Heart left ventricle (tissue), 16 donors: ENCODE data around the gene GATC. TPM values are rescaled to one million over a fixed set of nuclear protein-coding genes. Genes with fewer than 3 reads are reported as not detected.
A peak's percentile ranks its signal among the peaks of the same experiment; 100 is the strongest.

Source experiments
- ATAC-seq, 4 donors: fragments of 200-7000 bp; cut with Tn5 transposase; one replicate each; pipeline ENCODE4 v1.9.1; 2020 to 2022; ENCODE audit warnings: moderate library complexity in 4 of 4, mild to moderate bottlenecking in 3 of 4, moderate number of reproducible peaks in 1 of 4
- DNase-seq, 5 donors: peaks; one replicate each; pipeline ENCODE4 v3.0.0-alpha.2; 2020
- H3K27ac ChIP-seq, 12 donors: fragments of 200-600 bp; sonication (generic) in 4 of 12; one replicate each; pipeline versions ENCODE4 v1.5.0 to v1.8.0; 2016 to 2022; ENCODE audit warnings: mild to moderate bottlenecking in 2 of 12
- H3K27me3 ChIP-seq, 9 donors: fragments of 200-600 bp; sonication (generic) in 2 of 9; one replicate each; pipeline versions ENCODE4 v1.5.1 to v1.8.0; 2016 to 2022; ENCODE audit warnings: mild to moderate bottlenecking in 3 of 9
- H3K36me3 ChIP-seq, 9 donors: fragments of 200-600 bp; sonication (generic) in 2 of 9; one replicate each; pipeline versions ENCODE4 v1.5.0 to v1.8.0; 2018 to 2022; ENCODE audit warnings: mild to moderate bottlenecking in 2 of 9
- H3K4me1 ChIP-seq, 12 donors: fragments of 200-600 bp; sonication (generic) in 4 of 12; one replicate each; pipeline versions ENCODE4 v1.5.0 to v1.8.0; 2016 to 2022; ENCODE audit warnings: mild to moderate bottlenecking in 3 of 12
- H3K4me3 ChIP-seq, 12 donors: fragments of 200-600 bp; sonication (generic) in 4 of 12; one replicate each; pipeline versions ENCODE4 v1.5.0 to v1.8.0; 2017 to 2022; ENCODE audit warnings: mild to moderate bottlenecking in 9 of 12, moderate library complexity in 4 of 12
- H3K9me3 ChIP-seq, 12 donors: fragments of 200-600 bp; sonication (generic) in 4 of 12; one replicate each; pipeline versions ENCODE4 v1.5.0 to v1.8.0; 2016 to 2022; ENCODE audit warnings: mild to moderate bottlenecking in 1 of 12
- POLR2A ChIP-seq, 2 donors: fragments of 450-650 bp; IDR thresholded peaks; one replicate each; pipeline ENCODE4 v1.6.1; 2017; ENCODE audit warnings: antibody characterized with exemption in 2 of 2, mild to moderate bottlenecking in 2 of 2, moderate library complexity in 2 of 2
- WGBS, 4 donors: extraction: QIAGEN DNeasy Blood & Tissue Kit in 2 of 4; methylation state at CpG; one replicate each; pipeline versions ENCODE4 v1.1.5 to v1.1.7; 2013 to 2018; 5-methylcytosine and 5-hydroxymethylcytosine counted together
- intact Hi-C, 10 donors: fragments of 100-400 bp; cut with DNase I; formaldehyde crosslinking; loops; one replicate each; pipeline versions ENCODE4 v1.11.1 to v1.14.2; 2022
- long read RNA-seq, 3 donors: library from polyadenylated mRNA; unstranded; transcript quantifications; one replicate each; pipeline ENCODE4 v2.0.0, GENCODE V29; 2020 to 2021
- polyA plus RNA-seq, 2 donors: library from polyadenylated mRNA; stranded (reverse); fragments of 200-250 nt; gene quantifications; one replicate each; pipeline ENCODE4 v1.2.3, GENCODE V29; 2013
- total RNA-seq, 9 donors: library from RNA; depleted of rRNA in 2 of 9; stranded (reverse); fragments of >200 nt in 2 of 9; fragmentation: NEBNext Ultra II Directional in 3 of 9; extraction: Animal tissue kit (Norgen Biotek cat#: 25700) in 3 of 9; gene quantifications; one replicate each; pipeline versions ENCODE4 v1.1.0 to v1.2.4, GENCODE V29; 2016 to 2023
- TF ChIP-seq, protein P1 (sequence below), 12 donors: fragments of 200-600 bp; sonication (generic) in 4 of 12; IDR thresholded peaks; one replicate each; pipeline versions ENCODE4 v1.5.0 to v1.8.0; 2018 to 2022; ENCODE audit warnings: antibody characterized with exemption in 12 of 12, mild to moderate bottlenecking in 5 of 12
- donor health status: ischemic (EF 13 %, LVEDD 7.1; RV severe dilation, severe dysfunction).
- donor health status: healthy with polysubstance abuse.
- donor health status: DM: no; HTN: yes; CAD: no.
- donor health status: DM: no; HTN: no; CAD: no.
- donor health status: ischemic (EF 25% LVEDD 6.9; RV normal size, moderate dysfunction).
- donor health status: ischemic (EF 25% LVEDD 5.7; RV mildly dilated, moderate dysfunction).
- donor health status: healthy.
- donor health status: DM: yes; HTN: yes; CAD: no.
- donor health status: ischemic (EF 35%, LVEDD 5.7; RV mildly dilated, moderate dysfunction).
- donor health status: nonischemic (EF 11% LVEDD 7.7; RV severe dilation, severe dysfunction).
- donor health status: DM: yes; HTN: yes; CAD: no.
- donor health status: PGD.
- donor health status: ischemic (EF 29% LVEDD 5.4; RV normal size, mild dysfunction).
- donor health status: nonischemic (EF 23%, LVEDD 6.1; RV moderate dilation, normal function).

GATC gene
- total RNA-seq = 10 to 100 TPM in 7 of 9 donors, 1 to 10 TPM in 2; 8.5 to 18.0 (median 11.8) TPM
- 10 to 100 TPM in 1 of 2 donors, 1 to 10 TPM in 1; 5.4 to 11.5 TPM for polyA plus RNA-seq
- long read RNA-seq, donor 1, partial matches to known transcripts = 0 of 4 reads
- long read RNA-seq, donor 1, other reads (novel, unspliced or antisense) = 4 of 4 reads
- long read RNA-seq, donor 2, partial matches to known transcripts = 0 of 5 reads
- long read RNA-seq, donor 2, other reads (novel, unspliced or antisense) = 4 of 5 reads
- long read RNA-seq, donor 3, full-length matches to known transcripts = 7 of 12 reads
- long read RNA-seq, donor 3, partial matches to known transcripts = 0 of 12 reads
- long read RNA-seq, donor 3, other reads (novel, unspliced or antisense) = 5 of 12 reads

DNA sequence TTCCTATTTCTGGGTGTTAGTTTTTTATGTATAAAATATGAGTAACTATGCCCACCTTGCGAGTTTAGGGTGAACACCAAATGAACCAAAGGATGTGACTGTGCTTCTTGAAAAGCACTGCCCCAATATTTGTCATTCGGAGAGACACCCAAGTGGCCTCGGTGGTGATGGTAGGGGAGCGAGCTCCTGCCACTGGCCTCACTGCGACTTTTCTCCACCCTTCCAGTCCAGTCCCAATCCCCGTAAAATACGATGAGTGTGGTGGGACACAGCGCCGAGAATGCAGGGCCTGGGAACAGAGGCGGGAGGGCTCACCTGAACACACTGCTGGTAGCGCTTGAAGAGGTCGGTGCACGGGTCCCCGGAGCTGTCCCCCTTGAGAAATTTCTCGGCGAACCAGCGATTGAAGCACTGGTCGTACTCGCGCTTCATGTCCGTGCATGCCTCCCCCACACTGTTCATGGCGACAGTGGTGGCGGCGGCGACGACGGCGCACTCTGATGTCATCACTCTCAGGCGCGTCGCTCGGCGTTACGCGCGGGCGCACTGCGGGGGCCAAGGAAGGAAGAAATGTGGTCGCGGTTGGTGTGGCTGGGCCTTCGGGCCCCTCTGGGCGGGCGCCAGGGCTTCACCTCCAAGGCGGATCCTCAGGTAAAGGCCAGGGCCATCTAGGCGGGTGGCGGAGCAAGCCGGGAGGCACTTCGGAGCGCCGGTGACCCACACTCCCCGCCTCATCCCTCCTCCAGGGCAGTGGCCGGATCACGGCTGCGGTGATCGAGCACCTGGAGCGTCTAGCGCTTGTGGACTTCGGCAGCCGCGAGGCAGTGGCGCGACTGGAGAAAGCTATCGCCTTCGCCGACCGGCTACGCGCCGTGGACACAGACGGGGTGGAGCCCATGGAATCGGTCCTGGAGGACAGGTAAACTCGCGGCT, at the start of gene GATC, which contains the start of gene TRIAP1:
GATC (plus strand) TSS at position 534 of the 933 bp plus-strand sequence; CDS start at position 571, 37 bp downstream.
TRIAP1 (minus strand) TSS at position 474 of the 933 bp plus-strand sequence; CDS start at position 462, 12 bp downstream.
- peak within 1 kb of the TSS; percentile 63 to 93 (median 88) for H3K27ac ChIP-seq
- H3K4me3 ChIP-seq = peak within 1 kb of the TSS; percentile 65 to 100 (median 94)
- H3K9me3 ChIP-seq = no peaks in the 10 kb centered on the region
- H3K4me1 ChIP-seq = peaks cover 11 to 35% (median 22%) of the 10 kb centered on the region in 12 donors
- intact Hi-C loops = loop anchor here in 1 of 10 donors (5.0 kb wide), 1 partner anchor 51 kb away; the partner anchor contains the start of gene DYNLL1
- 0 to 1% (median 0%) methylated on average over 43 to 73 of the region's 73 CpGs for WGBS, 4 donors
- TF ChIP-seq POLR2A (IDR thresholded peaks at IDR 0.05) = no peak
- TF ChIP-seq, protein P1, sequence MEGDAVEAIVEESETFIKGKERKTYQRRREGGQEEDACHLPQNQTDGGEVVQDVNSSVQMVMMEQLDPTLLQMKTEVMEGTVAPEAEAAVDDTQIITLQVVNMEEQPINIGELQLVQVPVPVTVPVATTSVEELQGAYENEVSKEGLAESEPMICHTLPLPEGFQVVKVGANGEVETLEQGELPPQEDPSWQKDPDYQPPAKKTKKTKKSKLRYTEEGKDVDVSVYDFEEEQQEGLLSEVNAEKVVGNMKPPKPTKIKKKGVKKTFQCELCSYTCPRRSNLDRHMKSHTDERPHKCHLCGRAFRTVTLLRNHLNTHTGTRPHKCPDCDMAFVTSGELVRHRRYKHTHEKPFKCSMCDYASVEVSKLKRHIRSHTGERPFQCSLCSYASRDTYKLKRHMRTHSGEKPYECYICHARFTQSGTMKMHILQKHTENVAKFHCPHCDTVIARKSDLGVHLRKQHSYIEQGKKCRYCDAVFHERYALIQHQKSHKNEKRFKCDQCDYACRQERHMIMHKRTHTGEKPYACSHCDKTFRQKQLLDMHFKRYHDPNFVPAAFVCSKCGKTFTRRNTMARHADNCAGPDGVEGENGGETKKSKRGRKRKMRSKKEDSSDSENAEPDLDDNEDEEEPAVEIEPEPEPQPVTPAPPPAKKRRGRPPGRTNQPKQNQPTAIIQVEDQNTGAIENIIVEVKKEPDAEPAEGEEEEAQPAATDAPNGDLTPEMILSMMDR (IDR thresholded peaks at IDR 0.05) = peak in 1 of 12 donors; percentile 16
- no peaks in the 10 kb centered on the region for H3K27me3 ChIP-seq
- peaks cover 0 to 62% (median 42%) of the 10 kb centered on the region in 9 donors for H3K36me3 ChIP-seq
- DNase-seq (peak; percentile 85 to 92 (median 86)), ATAC-seq (peak; percentile 91 to 99 (median 98))

GRCh38 chr12:120397824-120398540, 48.3 kb upstream of the GATC start:
- intact Hi-C loops = no loop called here
- DNase-seq (no peak), ATAC-seq (peak in 1 of 4 donors; percentile 29)
- no peaks in the 10 kb centered on the region for H3K36me3 ChIP-seq
- no peak overlapping the region for H3K4me3 ChIP-seq
- 57 to 70% (median 61%) methylated on average over 32 to 33 of the region's 33 CpGs for WGBS, 4 donors
- TF ChIP-seq POLR2A (IDR thresholded peaks at IDR 0.05) = no peak
- TF ChIP-seq, protein P1 (IDR thresholded peaks at IDR 0.05) = no peak
- no peaks in the 10 kb centered on the region for H3K4me1 ChIP-seq
- no peaks in the 10 kb centered on the region for H3K9me3 ChIP-seq
- H3K27ac ChIP-seq = no peak overlapping the region
- peaks cover 0 to 32% (median 3%) of the 10 kb centered on the region in 9 donors for H3K27me3 ChIP-seq

- Histone ChIP-seq H3K4me1 (no peaks in the 10 kb centered on the region), H3K4me3 (no peak overlapping the region), H3K36me3 (no peaks in the 10 kb centered on the region), H3K27ac (no peak overlapping the region), H3K27me3 (peaks cover 0 to 32% (median 2%) of the 10 kb centered on the region in 9 donors), H3K9me3 (no peaks in the 10 kb centered on the region)
- DNase-seq (no peak), ATAC-seq (no peak)
- 68 to 79% (median 75%) methylated on average over 5 of the region's 5 CpGs for WGBS, 4 donors
- no peak for TF ChIP-seq POLR2A (IDR thresholded peaks at IDR 0.05)
- TF ChIP-seq, protein P1 (IDR thresholded peaks at IDR 0.05) = no peak
- intact Hi-C loops = no loop called here
Measured at GRCh38 chr12:120399531-120399930, 46.7 kb upstream of the GATC start.
